Endothelial cell of umbilical vein (primary cell): ENCODE results near the gene CELA3B.
"Not testable (repeated sequence)": the region's sequence is repeated elsewhere in the genome, so short reads cannot be mapped to it uniquely, and the experiment has no call there.

ENCODE experiments used
- CTCF ChIP-seq, 2 donors: IDR thresholded peaks; 1 replicate in 1 of 2; 2 replicates in 1 of 2; pipeline ENCODE4 v1.5.1; 2011; ENCODE audit warnings: low read length in 2 of 2, mild to moderate bottlenecking in 2 of 2, moderate library complexity in 2 of 2, control low read depth in 1 of 2, inconsistent platforms in 1 of 2, low read depth in 1 of 2; ENCODE audit not compliant: insufficient read depth in 1 of 2; ENCODE audit errors: extremely low read depth in 1 of 2
- JUN ChIP-seq: IDR thresholded peaks from 2 replicates; pipeline ENCODE4 v1.6.1; 2011; ENCODE audit warnings: borderline replicate concordance, low read depth; ENCODE audit not compliant: insufficient read length, insufficient read depth

GRCh38 chr1:21997891-21998623 lies 21.2 kb downstream of the CELA3B start:
- not testable (repeated sequence) for TF ChIP-seq CTCF (IDR thresholded peaks at IDR 0.05; ENCODE audit: extremely low read depth in 1 of 2, insufficient read depth in 1 of 2, low read depth in 1 of 2, low read length in 2 of 2)
- peak; percentile 39 for TF ChIP-seq JUN
